IPS-18a (cell line): ENCODE measurements around the gene RIBC1.
A peak's percentile ranks its signal among the peaks of the same experiment; 100 is the strongest.

Experiments
- H3K27ac ChIP-seq: one replicate; pipeline ENCODE4 v1.5.1; 2013; ENCODE audit warnings: low read length
- H3K27me3 ChIP-seq: one replicate; pipeline ENCODE4 v1.6.1; 2013; ENCODE audit warnings: mild to moderate bottlenecking, low read length; ENCODE audit not compliant: control insufficient read depth, insufficient read depth
- H3K36me3 ChIP-seq: one replicate; pipeline ENCODE4 v1.6.1; 2013; ENCODE audit warnings: low read depth, low read length; ENCODE audit not compliant: control insufficient read depth
- H3K4me1 ChIP-seq: one replicate; pipeline ENCODE4 v1.6.1; 2013; ENCODE audit warnings: low read depth, low read length; ENCODE audit not compliant: control insufficient read depth
- H3K4me3 ChIP-seq: one replicate; pipeline ENCODE4 v1.5.1; 2013; ENCODE audit warnings: low read length
- H3K9ac ChIP-seq: one replicate; pipeline ENCODE4 v1.6.1; 2013; ENCODE audit warnings: mild to moderate bottlenecking, low read length, moderate library complexity
- H3K9me3 ChIP-seq: one replicate; pipeline ENCODE4 v1.6.1; 2013; ENCODE audit warnings: low read depth, low read length; ENCODE audit not compliant: control insufficient read depth

Gene RIBC1

DNA sequence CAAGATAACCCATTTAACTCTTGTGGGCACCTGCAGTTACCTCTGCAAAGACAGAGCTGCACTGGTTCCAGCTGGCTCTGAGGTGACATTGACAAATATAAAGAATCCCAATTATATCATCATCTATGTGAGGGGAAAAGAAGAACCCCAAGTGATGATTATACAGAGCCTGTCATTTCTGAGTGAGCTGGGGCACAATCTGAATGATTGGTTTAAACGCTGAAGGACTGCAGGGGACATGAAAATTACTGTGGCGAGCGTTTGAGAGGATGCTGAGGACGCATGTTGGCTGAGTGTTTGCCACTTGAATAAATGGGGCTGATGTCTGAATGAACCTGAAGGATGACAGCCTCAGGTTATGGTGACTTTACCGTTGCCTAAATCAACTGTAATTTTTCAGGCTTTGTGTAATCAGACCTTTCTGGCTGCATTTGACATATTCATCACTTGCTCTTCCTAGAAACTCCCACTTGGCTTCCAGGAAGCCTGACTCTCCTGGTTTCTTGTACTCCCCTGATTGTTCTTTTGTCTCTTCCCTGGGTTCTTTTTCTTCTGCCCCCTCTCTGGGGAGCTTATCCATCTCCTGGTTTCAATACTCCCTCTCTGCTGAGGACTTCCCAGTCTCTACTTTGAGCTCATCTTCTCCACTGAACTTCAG, 15.6 kb downstream of the RIBC1 start:
- Histone ChIP-seq H3K27me3 (peaks cover 12% of the 10 kb centered on the region), H3K4me1 (no peaks in the 10 kb centered on the region), H3K27ac (no peak overlapping the region), H3K9ac (no peak overlapping the region), H3K4me3 (no peak overlapping the region), H3K9me3 (no peaks in the 10 kb centered on the region), H3K36me3 (no peaks in the 10 kb centered on the region)

DNA sequence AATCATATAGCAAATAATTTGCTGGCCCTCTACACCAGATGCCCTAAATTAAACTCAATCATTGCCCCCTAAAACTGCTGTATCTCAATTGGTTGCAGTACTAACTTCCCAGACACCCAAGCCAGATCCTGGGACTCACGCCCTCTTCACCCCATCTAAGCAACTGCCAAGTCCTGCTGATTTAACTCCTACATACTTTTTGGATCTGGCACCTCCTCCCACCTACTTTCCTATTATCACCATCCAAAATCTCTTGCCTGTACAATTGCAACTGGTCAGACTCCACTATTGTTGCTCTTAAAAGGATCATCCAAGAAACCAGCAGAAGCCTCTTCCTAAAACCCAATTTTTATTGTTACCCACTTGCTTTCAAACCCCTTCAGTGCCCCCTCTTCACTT, 16.2 kb downstream of the RIBC1 start:
- H3K9ac ChIP-seq: no peak overlapping the region
- H3K9me3 ChIP-seq: no peaks in the 10 kb centered on the region
- H3K27me3 ChIP-seq: peaks cover 12% of the 10 kb centered on the region
- H3K4me1 ChIP-seq: no peaks in the 10 kb centered on the region
- no peaks in the 10 kb centered on the region for H3K36me3 ChIP-seq
- no peak overlapping the region for H3K27ac ChIP-seq
- no peak overlapping the region for H3K4me3 ChIP-seq

DNA sequence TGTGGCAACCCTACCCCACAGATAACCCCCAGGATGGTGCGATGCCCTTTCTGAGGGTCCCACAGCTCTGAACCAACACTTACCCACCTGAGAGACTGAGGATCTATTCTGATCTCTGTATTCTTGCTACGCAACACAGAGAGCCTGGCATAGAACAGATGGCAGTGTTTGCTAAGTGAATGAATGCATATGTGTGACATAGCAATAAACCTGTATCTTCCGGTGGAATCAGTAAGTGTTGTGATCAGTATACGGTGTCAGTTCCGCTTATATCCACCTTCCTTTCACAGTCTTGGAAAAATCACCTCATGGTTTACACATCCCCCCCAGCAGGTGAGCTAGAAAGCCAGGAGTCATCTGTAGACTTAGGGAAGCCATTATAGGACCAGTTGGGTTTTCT, 17.4 kb downstream of the RIBC1 start:
- Histone ChIP-seq H3K27me3 (peaks cover 12% of the 10 kb centered on the region), H3K9me3 (no peaks in the 10 kb centered on the region), H3K27ac (no peak overlapping the region), H3K9ac (no peak overlapping the region), H3K4me1 (no peaks in the 10 kb centered on the region), H3K36me3 (no peaks in the 10 kb centered on the region), H3K4me3 (peak overlapping the region; percentile 58)

DNA sequence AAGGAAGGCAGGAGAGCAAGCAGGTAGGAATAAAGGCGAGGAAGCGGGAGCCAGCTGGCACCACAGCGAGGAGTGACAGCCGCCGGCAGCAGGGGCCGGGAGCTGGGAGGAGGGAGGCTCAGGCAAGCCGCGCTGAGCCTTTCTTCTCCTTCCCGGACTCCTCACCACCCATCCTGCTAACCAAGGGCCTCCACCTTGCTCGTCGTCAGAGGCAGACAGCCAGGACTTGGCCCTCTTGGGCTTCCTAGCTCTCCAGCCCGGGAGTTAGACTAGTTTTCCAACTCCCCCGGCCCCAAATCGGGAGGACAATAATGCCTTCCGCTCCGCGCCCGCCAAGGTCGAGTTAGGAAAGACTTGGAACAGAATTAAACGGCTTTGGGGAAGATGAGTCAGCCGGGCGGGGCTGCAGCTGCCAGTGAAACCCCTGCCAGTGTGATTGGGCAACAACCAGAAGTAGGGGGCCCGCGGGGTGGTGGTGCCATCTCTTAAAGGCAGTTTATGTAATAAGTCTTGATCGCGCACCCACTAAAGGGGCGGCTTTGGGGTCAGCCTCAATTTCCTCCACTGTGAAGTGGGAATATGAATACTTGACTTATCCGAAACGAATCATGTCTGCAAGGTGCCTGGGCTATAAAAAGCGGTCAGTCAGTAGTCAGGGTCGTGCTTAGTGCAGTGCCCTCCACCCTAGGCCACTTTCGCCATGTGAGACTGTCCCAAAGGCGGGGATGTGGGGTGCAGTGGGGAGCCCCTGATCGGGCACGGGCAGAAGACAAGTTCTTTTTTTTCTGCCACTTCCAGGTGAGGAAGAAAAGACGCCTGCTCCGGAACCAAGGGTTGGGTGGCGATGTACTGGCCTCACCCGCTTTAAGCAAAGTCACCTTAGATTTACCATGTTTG, 18.2 kb downstream of the RIBC1 start:
- no peak overlapping the region for H3K27ac ChIP-seq
- H3K36me3 ChIP-seq: no peaks in the 10 kb centered on the region
- no peaks in the 10 kb centered on the region for H3K9me3 ChIP-seq
- H3K9ac ChIP-seq: no peak overlapping the region
- peaks cover 12% of the 10 kb centered on the region for H3K27me3 ChIP-seq
- peak overlapping the region; percentile 58 for H3K4me3 ChIP-seq
- H3K4me1 ChIP-seq: no peaks in the 10 kb centered on the region

DNA sequence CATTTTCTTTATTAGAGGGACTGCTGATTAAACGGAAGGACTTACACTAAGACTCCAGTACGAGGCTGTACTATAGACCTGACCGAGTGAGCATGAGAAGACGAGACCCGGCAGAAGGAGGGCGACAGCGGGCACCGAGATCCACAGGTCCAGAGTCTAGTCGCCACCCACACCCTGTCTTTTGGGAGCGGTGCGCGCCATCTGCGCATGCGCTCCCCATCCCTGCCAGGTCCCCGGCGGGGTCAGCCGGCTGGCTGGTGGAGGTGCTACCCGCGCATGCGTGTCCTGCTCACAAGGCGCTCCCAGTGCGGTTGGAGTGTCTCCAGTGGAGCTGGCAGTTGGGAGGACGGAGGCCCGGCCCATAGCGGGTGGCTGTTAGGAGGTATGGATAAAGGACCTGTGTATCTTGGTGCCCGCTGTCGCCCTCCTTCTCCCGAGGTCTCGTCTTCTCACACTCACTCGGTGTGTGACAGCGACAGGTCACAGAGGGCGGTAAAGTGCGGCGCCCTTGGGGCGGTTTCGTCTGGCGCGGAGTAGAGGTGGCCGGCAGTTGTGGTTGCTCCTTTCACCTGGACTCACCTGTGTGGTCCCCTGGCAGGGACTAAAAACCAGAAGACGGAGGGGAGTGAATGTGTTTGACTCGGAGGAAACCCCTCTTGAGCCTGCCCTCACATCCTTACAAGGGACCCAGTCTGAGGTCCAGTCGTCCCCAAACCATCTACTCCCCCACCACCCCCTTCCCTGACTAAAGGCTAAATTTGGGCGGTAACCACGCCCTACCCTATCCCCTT, 19.1 kb downstream of the RIBC1 start:
- Histone ChIP-seq H3K4me1 (no peaks in the 10 kb centered on the region), H3K4me3 (peak overlapping the region; percentile 58), H3K27ac (no peak overlapping the region), H3K9ac (no peak overlapping the region), H3K9me3 (no peaks in the 10 kb centered on the region), H3K27me3 (peaks cover 12% of the 10 kb centered on the region), H3K36me3 (no peaks in the 10 kb centered on the region)

DNA sequence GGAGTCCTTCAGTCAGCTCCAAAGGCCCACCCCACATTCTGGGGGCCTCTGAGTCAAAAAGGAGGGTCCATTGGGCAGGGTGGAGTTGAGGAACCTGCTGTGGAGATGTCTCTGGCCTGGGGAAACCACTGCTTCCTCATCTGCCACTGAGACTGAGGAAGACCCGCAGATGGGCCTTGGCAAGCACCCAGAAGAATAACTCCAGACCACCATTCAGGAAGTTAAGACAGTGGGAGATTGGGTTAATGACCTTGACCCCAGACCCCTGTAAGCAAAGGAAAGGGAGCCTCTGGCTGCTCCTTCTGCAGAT, 19.6 kb downstream of the RIBC1 start:
- H3K4me3 ChIP-seq: peak overlapping the region; percentile 58
- no peak overlapping the region for H3K27ac ChIP-seq
- no peaks in the 10 kb centered on the region for H3K9me3 ChIP-seq
- no peaks in the 10 kb centered on the region for H3K4me1 ChIP-seq
- H3K27me3 ChIP-seq: peaks cover 12% of the 10 kb centered on the region
- no peak overlapping the region for H3K9ac ChIP-seq
- H3K36me3 ChIP-seq: no peaks in the 10 kb centered on the region

DNA sequence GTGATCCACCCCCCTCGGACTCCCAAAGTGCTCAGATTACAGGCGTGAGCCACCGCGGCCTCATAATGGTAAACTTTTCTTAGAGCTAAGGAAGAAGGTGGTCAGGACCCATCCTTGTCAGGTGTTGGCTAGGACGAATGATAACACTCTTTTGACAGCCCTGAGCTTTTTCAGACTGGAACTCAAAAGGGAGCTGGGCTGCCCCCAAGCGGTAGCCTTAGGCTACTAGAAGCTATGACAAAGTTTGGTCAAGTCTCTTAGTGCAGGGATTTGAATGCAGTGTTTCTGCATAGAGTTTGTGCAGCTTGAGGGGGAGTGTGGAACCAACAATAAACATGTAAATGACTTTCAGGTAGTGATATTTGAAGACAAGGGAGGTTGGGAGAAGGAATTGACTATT, 23.3 kb downstream of the RIBC1 start:
- Histone ChIP-seq H3K27ac (no peak overlapping the region), H3K9ac (no peak overlapping the region), H3K9me3 (peaks cover 10% of the 10 kb centered on the region), H3K27me3 (peaks cover 5% of the 10 kb centered on the region), H3K36me3 (no peaks in the 10 kb centered on the region), H3K4me1 (no peaks in the 10 kb centered on the region), H3K4me3 (no peak overlapping the region)

DNA sequence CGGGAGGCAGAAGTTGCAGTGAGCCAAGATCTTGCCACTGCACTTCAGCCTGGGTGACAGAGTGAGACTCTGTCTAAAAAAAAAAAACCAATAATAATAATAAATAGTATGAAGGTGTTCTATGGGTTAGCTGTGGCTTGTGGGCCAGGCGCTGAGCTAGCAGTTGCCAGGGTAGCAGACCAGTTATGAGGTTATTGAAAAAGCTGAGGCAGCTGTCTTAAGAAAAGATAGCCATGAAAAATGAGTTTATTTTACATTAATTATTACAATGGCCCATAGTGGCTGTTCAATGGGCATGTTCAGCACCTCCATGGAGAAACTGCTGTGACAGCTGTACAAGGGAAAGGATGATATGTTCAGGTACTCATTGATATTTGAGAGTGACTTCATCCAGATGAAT, 24.8 kb downstream of the RIBC1 start:
- Histone ChIP-seq H3K4me3 (no peak overlapping the region), H3K27me3 (no peaks in the 10 kb centered on the region), H3K36me3 (no peaks in the 10 kb centered on the region), H3K9ac (no peak overlapping the region), H3K27ac (no peak overlapping the region), H3K4me1 (no peaks in the 10 kb centered on the region), H3K9me3 (peaks cover 10% of the 10 kb centered on the region)

DNA sequence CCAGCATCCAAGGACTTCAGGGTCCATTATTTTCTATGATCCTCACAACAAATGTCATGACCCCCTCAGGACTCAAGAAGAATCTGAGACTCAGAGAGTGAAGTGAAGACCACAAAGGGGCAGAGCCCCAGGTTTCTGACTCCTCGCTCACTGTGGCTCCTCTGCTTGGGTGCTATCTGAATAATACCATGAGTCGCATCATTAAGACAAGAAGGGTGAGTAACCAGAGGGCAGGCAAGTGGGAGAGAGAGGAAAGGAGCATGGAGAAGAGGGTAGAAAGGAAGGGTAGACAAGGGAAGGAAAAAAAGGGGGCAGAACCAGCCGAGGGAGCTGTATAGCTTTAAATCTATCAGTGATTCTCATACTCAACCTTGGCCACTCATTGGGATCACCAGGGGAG, 27.0 kb downstream of the RIBC1 start:
- no peaks in the 10 kb centered on the region for H3K36me3 ChIP-seq
- H3K9ac ChIP-seq: no peak overlapping the region
- no peak overlapping the region for H3K27ac ChIP-seq
- no peaks in the 10 kb centered on the region for H3K27me3 ChIP-seq
- H3K9me3 ChIP-seq: peaks cover 10% of the 10 kb centered on the region
- no peak overlapping the region for H3K4me3 ChIP-seq
- H3K4me1 ChIP-seq: no peaks in the 10 kb centered on the region

DNA sequence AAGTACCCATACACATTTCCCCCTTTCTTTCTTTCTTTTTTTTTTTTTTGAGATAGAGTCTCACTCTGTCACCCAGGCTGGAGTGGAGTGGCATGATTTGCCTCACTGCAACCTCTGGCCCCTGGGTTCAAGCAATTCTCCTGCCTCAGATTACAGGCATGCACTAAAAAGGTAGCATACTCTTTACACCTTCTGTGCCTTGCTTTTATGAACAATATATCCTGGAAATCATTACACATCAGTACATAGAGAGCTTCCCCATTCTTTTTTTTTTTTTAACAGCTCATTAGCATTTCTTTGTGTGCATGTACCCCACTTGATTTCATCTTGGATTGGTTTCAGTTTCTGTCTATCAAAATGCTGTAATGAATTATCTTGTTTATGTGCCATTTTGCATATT, 30.1 kb downstream of the RIBC1 start:
- H3K9ac ChIP-seq: no peak overlapping the region
- no peak overlapping the region for H3K27ac ChIP-seq
- no peaks in the 10 kb centered on the region for H3K36me3 ChIP-seq
- no peak overlapping the region for H3K4me3 ChIP-seq
- no peaks in the 10 kb centered on the region for H3K4me1 ChIP-seq
- no peaks in the 10 kb centered on the region for H3K27me3 ChIP-seq
- peaks cover 10% of the 10 kb centered on the region for H3K9me3 ChIP-seq

DNA sequence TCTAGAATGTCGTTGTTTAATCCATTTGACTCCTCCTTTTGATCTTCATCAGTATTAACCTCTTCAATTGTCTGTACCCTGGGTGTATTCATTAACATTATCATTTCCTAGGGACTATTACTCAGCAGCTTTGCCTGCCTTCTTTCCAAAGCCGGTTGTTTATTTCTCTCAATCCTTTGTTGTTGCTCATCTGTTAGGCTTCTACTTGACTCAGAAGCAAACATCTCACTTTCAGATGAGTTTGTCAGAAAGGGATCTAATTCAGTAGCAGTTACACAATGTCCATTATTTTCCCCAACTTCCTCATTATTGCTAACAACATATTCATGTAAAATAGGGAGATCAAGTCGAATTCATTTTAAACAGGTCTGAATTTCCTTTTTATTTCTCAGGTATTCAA, 33.6 kb downstream of the RIBC1 start:
- Histone ChIP-seq H3K36me3 (no peaks in the 10 kb centered on the region), H3K4me3 (no peak overlapping the region), H3K4me1 (no peaks in the 10 kb centered on the region), H3K27me3 (no peaks in the 10 kb centered on the region), H3K27ac (no peak overlapping the region), H3K9me3 (no peaks in the 10 kb centered on the region), H3K9ac (no peak overlapping the region)
